HUDEP-2 (cell line): ENCODE measurements around the gene ZFYVE26.
"Not testable (repeated sequence)": the region's sequence is repeated elsewhere in the genome, so short reads cannot be mapped to it uniquely, and the experiment has no call there.

Experiments used
- DNase-seq, 76 experiments: peaks; one replicate each; lab custom pipeline; 2025; ENCODE audit not compliant: unreplicated experiment in 76 of 76; lab: John Stamatoyannopoulos, UW

ZFYVE26 gene

GRCh38 chr14:67816326-67817002, at the start of gene ZFYVE26:
Gene ZFYVE26 (minus strand): TSS chr14:67816590. CDS start chr14:67815963, 627 bp downstream.
- peak in 74 of 76 experiments; percentile 60 to 95 (median 84) for DNase-seq

DNA sequence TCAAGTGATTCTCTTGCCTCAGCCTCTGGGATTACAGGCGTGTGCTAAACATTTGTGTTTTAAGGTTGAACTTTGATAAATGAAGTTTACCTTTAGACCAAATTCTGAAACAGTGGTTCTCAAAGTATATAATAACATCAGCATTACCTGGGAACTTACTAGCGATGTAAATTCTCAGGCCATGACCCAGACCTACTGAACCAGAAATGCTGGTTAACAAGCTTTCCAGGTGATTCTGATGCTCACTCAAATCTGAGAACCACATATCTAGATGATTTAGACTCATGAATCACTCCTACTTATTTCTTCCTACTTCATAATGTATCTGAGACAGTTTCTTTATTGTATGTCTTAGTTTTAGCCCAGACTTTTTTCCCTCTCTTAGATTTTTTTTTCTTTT, 46.8 kb upstream of the ZFYVE26 start:
- no peak for DNase-seq

- DNase-seq, result no peak
Observed at GRCh38 chr14:67859169-67859749, 42.9 kb upstream of the ZFYVE26 start.

DNA sequence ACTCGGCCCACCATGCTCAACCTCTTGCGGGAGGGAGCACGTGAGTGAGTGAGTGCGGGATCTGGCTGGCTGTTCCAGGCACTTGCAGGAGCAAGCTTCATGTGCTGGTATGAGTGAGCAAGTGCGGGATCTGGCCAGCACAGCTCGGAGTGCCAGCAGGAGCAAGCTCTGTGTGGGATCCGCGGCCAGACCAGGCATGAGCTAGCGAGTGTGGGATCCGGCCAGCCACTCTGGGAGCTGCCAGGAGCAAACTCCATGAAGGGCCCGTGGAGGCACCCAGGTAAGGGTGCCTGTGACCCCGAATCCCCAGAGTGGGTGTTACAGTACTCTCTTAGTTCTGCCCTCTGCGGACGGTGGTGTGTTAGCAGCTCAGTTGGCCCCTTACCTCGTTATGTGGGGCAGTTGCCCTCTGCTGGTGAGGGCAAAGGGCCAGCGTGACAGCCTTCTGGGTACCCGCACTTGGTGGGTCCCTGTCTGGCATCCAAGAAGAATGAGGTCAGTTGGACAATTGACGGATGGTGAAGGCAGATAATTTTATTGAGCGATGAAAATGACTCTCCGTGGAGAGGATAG, 41.5 kb upstream of the ZFYVE26 start:
- DNase-seq, result no peak

DNA sequence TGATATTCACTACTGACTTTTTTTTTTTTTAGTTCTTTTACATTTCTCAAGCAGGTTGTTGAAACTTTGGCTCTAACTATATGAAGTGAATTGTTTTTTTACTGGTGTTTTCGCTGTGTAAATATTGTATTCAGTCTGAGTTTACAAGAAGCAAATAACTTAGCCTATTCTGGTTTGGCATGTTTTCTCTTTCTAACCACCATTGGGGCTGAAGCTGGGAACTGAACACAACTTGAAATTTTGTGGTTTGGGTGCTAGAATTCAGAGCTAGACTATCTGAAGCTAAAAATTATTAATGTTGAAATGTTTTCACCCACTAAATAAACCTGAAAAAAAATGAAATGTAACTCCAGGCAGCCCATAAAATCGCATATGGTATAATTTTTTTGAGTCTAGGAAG, 40.4 kb upstream of the ZFYVE26 start:
- DNase-seq, result no peak

GRCh38 chr14:67853715-67854114, 37.3 kb upstream of the ZFYVE26 start:
- DNase-seq, result no peak

DNA sequence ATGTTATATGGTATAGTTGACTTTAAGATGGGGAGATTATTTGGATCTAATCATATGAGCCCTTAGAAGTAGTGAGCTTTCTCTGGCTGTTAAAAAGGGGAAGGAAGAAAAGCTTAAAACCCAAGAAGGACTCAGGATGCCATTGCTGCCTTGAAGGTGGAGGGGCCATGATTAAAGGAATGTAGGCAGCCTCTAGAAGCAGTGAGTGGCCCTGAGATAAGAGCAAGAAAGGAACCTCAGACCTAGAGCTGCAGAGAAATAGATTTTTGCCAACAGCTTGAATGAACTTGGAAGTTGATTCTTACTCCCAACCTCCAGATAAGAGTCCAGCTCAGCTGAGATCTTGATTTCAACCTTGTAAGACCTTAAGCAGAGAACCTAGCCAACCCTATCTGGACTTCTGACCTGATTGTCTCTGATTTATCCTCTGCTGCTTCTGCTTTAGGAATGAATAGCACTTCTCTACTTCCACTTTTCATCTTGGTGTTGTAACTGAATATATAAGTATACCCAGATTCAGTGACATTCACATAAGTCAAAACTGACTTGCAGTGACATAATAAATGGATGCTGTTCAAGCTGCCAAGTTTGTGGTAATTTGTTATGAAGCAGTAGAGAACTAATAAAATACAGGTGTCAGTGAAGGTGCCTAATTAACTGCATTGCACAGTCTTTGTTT, 36.7 kb upstream of the ZFYVE26 start:
- DNase-seq, result no peak

GRCh38 chr14:67851785-67852410, 35.5 kb upstream of the ZFYVE26 start:
- no peak for DNase-seq

GRCh38 chr14:67850066-67850830, 33.9 kb upstream of the ZFYVE26 start:
- DNase-seq, result no peak

DNA sequence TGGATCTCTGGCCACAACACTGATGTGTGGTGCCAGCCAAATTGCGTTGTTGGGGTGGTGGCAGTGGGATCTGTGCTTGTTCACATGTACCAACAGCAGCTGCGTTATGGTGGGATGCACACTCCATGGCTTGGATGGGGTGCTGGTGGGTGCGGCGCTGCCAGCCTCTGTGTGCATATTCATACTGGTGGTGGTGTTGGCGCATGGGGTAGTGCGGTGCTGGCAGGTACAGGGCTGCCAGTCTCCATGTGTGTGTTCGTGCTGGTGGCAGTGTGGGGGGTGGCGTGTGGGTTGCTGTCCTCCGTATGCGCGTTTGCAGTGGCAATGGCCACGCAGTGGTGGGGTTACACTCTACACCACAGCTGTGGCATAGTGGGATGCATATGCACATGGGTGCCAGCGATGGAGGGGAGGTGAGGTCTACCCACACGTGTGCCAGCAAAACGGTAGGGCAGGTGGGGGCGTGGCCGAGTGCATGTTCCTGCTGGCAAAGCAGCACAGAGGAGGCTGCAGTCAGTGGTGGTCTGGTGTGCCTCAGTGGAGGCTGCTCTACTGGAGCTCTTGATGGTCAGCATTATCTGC, 29.7 kb upstream of the ZFYVE26 start:
- DNase-seq, result no peak

DNA sequence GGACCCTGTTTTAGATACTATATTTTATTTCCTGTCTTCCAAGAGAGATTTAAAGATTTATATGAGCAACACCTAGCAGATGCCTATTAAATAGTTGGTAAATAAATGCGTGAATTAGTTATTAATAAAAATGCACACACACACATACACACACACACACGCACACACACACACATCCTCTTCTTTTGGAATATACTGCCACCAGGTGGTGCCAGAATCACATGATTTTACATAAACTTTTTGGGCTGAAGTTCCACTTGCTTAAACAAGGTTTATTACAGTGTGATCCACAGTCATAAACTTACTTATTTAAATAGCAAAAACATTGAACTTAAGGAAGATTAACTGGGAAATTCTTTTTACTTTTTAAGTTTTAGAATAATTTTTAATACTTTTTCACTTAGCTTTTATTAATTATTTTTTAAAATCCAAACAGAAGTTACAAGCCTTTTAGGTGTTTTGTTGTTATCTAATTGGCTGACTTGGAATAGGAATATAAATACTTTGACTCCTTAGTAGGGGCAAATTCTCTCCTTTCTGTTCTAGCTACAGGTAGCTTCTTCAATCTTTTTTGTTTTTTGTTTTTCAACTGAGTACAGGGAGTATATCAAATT, 20.7 kb upstream of the ZFYVE26 start:
- DNase-seq, result peak in 54 of 76 experiments; percentile 3 to 64 (median 38)

DNA sequence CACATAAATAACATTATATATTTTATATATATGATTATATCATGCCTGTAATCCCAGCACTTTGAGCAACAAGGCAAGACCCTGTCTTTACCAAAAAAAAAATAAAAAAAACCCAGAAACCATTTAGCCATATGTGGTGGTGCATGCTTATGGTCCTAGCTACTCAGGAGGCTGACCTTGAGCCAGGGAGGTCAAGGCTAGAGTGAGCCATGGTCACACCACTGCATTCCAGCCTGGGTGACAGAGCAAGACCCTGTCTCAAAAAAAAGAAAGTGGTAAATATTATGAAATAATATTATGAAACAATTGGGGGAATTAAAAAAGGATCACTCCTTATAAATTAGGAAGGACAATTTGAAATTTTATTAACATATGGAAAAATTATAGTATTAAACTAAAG, 19.2 kb upstream of the ZFYVE26 start:
- DNase-seq, result no peak

- DNase-seq, result no peak
Observed at GRCh38 chr14:67833403-67833802, 17.0 kb upstream of the ZFYVE26 start.

DNA sequence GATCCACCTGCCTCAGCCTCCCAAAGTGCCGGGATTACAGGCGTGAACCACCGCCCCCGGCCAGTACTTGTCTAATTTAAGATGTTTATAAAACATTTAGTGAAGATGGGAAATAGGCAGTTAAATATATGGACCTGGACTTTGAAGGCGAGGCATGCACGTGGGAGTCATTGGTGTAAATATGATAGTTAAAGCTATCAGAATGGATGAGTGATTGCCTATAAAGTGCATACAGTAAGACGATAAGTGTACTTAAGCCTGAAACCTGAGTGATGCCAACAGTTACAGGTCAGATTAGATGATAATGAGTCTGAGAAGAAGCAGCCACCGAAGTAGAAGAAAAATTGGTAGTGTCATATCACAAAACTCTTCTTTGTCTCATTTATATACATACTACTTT, 14.7 kb upstream of the ZFYVE26 start:
- DNase-seq, result no peak

- peak in 1 of 76 experiments; percentile 33 for DNase-seq
Observed at GRCh38 chr14:67821121-67821520, 4.7 kb upstream of the ZFYVE26 start.

DNA sequence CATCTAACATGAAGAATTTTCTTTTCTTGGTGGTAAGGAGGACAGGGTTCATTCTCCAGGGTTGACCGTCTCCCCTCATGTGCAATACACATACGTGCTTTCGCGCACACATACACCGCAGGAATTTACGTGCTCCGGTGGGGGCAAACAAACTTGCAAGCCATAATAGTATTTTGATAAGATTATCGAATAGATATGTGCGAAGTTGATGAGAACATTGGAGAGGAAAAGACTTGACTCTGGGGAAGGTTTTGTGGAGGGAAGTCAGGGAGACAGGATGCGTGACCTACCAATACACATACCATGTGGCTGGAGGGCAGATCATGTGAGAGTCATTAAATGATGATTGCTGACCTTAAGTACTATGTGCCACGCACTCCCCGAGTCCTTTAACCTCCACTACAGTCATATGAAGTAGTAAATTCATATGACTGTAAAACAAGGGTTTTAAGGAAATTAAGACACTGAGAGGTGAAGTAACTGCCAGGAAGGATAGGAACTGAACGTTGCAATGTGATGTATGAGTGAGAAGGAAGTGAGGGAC, 4.1 kb upstream of the ZFYVE26 start:
- peak in 20 of 76 experiments; percentile 1 to 49 (median 16) for DNase-seq

DNA sequence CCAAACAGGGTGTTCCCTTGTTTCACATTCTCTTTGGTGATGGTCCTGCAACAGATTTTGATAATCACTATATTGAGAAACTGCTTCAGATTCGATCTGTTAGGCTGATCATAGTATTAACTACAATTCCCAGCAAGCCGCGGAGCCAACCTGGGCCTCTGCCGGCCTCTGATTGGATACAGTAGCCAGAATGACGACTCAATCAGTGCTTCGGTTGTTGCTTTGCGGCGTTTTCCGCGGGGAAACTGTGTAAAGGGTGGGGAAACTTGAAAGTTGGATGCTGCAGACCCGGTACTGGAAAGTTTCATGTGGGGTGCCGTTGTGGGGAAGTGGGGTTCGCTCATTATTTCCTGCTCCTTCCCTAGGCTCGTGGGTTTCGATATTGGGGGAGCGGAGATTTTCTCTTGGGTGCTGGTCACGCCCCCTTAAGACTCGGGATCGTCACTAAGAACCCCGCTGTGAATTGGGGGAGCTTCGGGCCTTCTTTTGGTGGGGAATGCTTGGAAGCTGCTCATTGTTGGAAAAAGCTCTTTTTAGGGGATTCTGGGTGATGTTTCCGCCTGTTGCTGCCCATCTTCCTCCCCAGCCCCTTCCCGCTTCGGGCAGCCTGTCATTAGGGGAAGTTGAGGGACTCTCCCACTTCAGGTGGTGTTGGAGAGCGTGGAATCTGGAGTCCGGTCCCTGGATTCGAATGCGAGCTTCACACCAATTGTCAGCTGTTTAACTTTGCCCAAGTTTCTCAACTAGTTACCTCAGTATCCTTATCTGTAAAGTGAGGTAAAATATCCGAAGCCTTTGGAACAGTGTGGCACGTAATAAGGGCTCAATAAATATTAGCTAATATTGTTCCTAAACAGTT, 3.4 kb upstream of the ZFYVE26 start, which contains the start of gene RAD51B:
TSS of gene RAD51B (plus strand) at position 217 of the 859 bp plus-strand sequence.
- peak in 73 of 76 experiments; percentile 17 to 86 (median 69) for DNase-seq

DNA sequence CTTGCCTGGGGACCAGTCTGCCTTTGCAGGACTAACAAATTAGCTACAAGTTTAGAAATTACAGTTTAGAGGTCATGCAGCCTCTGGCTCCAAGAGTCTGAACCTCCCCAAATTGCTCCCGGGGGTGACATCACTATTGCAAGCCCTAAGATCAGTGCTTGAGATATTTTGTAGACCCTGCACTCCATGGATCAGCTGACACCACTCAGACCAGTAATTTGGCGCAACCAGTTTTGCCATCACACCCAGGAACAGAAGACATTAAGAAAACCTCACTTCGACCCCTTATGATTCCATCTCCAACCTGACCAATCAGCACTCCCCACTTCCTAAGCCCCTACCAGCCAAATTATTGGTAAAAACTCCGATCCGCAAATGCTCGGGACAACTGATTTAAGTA, 2.1 kb upstream of the ZFYVE26 start:
- DNase-seq, result not testable (repeated sequence)
